ENCODE data around the gene PHAX.

DNA sequence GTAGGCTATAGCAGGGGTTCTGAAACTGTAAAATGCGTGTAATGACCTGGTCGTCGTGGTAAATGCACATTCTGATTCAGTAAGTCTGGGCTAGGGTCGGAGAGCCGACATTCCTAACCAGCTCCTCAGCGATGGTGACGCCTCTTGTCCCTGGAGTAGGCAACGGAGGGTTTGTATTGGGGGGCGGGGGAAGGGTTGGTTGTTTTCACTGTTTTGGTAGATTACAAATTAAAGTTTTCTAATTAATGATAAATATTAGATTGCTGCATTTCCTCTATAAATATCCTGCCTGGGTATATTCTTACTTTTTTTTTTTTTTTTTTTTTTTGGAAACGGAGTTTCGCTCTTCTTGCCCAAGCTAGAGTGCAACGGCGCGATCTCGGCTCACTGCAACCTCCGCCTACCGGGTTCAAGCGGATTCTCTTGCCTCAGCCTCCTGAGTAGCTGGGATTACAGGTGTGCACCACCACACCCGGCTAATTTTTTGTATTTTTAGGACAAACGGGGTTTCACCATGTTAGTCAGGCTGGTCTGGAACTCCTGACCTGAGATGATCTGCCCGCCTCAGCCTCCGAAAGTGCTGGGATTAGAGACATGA lies 5.2 kb upstream of the PHAX start:
- TF ChIP-seq, protein P1, sequence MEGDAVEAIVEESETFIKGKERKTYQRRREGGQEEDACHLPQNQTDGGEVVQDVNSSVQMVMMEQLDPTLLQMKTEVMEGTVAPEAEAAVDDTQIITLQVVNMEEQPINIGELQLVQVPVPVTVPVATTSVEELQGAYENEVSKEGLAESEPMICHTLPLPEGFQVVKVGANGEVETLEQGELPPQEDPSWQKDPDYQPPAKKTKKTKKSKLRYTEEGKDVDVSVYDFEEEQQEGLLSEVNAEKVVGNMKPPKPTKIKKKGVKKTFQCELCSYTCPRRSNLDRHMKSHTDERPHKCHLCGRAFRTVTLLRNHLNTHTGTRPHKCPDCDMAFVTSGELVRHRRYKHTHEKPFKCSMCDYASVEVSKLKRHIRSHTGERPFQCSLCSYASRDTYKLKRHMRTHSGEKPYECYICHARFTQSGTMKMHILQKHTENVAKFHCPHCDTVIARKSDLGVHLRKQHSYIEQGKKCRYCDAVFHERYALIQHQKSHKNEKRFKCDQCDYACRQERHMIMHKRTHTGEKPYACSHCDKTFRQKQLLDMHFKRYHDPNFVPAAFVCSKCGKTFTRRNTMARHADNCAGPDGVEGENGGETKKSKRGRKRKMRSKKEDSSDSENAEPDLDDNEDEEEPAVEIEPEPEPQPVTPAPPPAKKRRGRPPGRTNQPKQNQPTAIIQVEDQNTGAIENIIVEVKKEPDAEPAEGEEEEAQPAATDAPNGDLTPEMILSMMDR (IDR thresholded peaks at IDR 0.05) = no peak
- TF ChIP-seq EP300 (IDR thresholded peaks at IDR 0.05) (no peak), POLR2AphosphoS5 (IDR thresholded peaks at IDR 0.05) (no peak)
